Panc1 (cell line): ENCODE measurements around the gene ABI3BP. TPM values are rescaled to one million over a fixed set of nuclear protein-coding genes. Genes with fewer than 3 reads are reported as not detected.

ENCODE experiments used
- ATAC-seq: fragments of 200-7000 bp; cut with Tn5 transposase; 2 replicates; pipeline ENCODE4 v1.9.1; 2020; ENCODE audit warnings: mild to moderate bottlenecking, moderate library complexity
- BruUV-seq: library from RNA; stranded (reverse); fragments of 400-500 nt; replicated peaks from 2 replicates; lab custom pipeline; 2021; lab: Mats Ljungman, UMichigan
- CTCF ChIA-PET: fragments of 300-600 bp; sonication (Branson Sonifier 250); formaldehyde crosslinking; loops from one replicate; lab custom pipeline; 2022; ENCODE audit warnings: antibody characterized with exemption; lab: Charles Lee
- POLR2A ChIA-PET: fragments of 300-600 bp; sonication (Branson Sonifier 250); formaldehyde crosslinking; loops from one replicate; lab custom pipeline; 2022; ENCODE audit warnings: antibody characterized with exemption; lab: Charles Lee
- DNase-seq: peaks from one replicate; pipeline ENCODE4 v3.0.0-alpha.2; 2010; ENCODE audit warnings: low read depth, low spot score
- H3K27ac ChIP-seq: 2 replicates; pipeline ENCODE4 v1.5.1; 2011; ENCODE audit warnings: mild to moderate bottlenecking, low read length, inconsistent platforms
- H3K27me3 ChIP-seq: fragments of 200-500 bp; sonication (Bioruptor generic); 2 replicates; pipeline ENCODE4 v1.6.0; 2014; ENCODE audit warnings: low read length, inconsistent platforms; ENCODE audit not compliant: control insufficient read depth, insufficient read depth
- H3K36me3 ChIP-seq: fragments of 200-500 bp; sonication (Bioruptor generic); 2 replicates; pipeline ENCODE4 v1.5.1; 2014; ENCODE audit warnings: inconsistent platforms, mild to moderate bottlenecking, low read length, moderate library complexity; ENCODE audit not compliant: control insufficient read depth, insufficient read depth
- H3K4me1 ChIP-seq: 2 replicates; pipeline ENCODE4 v1.5.1; 2011; ENCODE audit warnings: inconsistent platforms, mild to moderate bottlenecking, low read length, moderate library complexity; ENCODE audit not compliant: control insufficient read depth, insufficient read depth
- H3K4me3 ChIP-seq, 2 experiments: 2 replicates each; pipeline ENCODE4 v1.5.1; 2011 to 2012; ENCODE audit warnings: low read depth in 2 of 2, low read length in 2 of 2, mild to moderate bottlenecking in 2 of 2, inconsistent platforms in 1 of 2, moderate library complexity in 1 of 2
- H3K9me3 ChIP-seq: fragments of 200-500 bp; sonication (Bioruptor generic); 2 replicates; pipeline ENCODE4 v1.5.1; 2014; ENCODE audit warnings: low read depth, mild to moderate bottlenecking, inconsistent platforms, low read length, moderate library complexity; ENCODE audit not compliant: control insufficient read depth, insufficient read depth
- CTCF ChIP-seq: fragments of 450-650 bp; IDR thresholded peaks from 2 replicates; pipeline ENCODE4 v1.5.1; 2017; ENCODE audit warnings: mild to moderate bottlenecking
- POLR2AphosphoS5 ChIP-seq: IDR thresholded peaks from 2 replicates; pipeline ENCODE4 v1.6.1; 2012; ENCODE audit warnings: mild to moderate bottlenecking, low read depth, low read length, moderate library complexity
- REST ChIP-seq, 2 experiments: IDR thresholded peaks; 2 replicates each; pipeline ENCODE4 v1.6.1; 2011 to 2012; ENCODE audit warnings: low read depth in 2 of 2, control low read depth in 1 of 2, low read length in 1 of 2, mild to moderate bottlenecking in 1 of 2, moderate library complexity in 1 of 2; ENCODE audit not compliant: insufficient read depth in 1 of 2
- SIN3A ChIP-seq: IDR thresholded peaks from 2 replicates; pipeline ENCODE4 v1.6.1; 2012; ENCODE audit warnings: low read depth, mild to moderate bottlenecking, low read length, moderate library complexity, borderline replicate concordance; ENCODE audit not compliant: insufficient read depth
- TCF7L2 ChIP-seq: IDR thresholded peaks from 2 replicates; pipeline ENCODE4 v1.6.1; 2011; ENCODE audit warnings: mild to moderate bottlenecking, low read depth, low read length, inconsistent platforms
- in situ Hi-C: cut with HindIII; loops from 2 replicates; pipeline ENCODE4 v1.10.0; 2016; ENCODE audit warnings: low sequenced_read_pairs, low pct_unique_long_range_greater_than_20kb
- intact Hi-C: fragments of 100-400 bp; cut with micrococcal nuclease; formaldehyde crosslinking; loops from one replicate; pipeline ENCODE4 v1.10.0; 2022; ENCODE audit not compliant: unreplicated experiment
- total RNA-seq: library from RNA; stranded (reverse); gene quantifications from one replicate; pipeline ENCODE4 v1.2.1, GENCODE V29; 2021; ENCODE audit not compliant: unreplicated experiment

The ABI3BP gene
- total RNA-seq, 1 experiment from 2014 or later = 0.21 TPM

GRCh38 chr3:100992231-100993012 lies 799 bp downstream of the ABI3BP start:
- no TSS peak for BruUV-seq
- ATAC-seq (no peak), DNase-seq (no peak)
- intact Hi-C loops = no loop called here
- Histone ChIP-seq H3K9me3 (no peaks in the 10 kb centered on the region), H3K36me3 (no peaks in the 10 kb centered on the region), H3K4me3 (no peak overlapping the region), H3K4me1 (no peaks in the 10 kb centered on the region), H3K27me3 (no peaks in the 10 kb centered on the region; the same call in 1 of the 2 replicates), H3K27ac (no peak overlapping the region)
- TF ChIP-seq REST (IDR thresholded peaks at IDR 0.05; ENCODE audit: insufficient read depth in 1 of 2, low read depth in 2 of 2, low read length in 1 of 2) = no peak
- in situ Hi-C loops = no loop called here
- ChIA-PET CTCF (no interaction called here), POLR2A (interaction anchor here (0.6 kb wide), 1 partner anchor 188 kb away, joined by 5 read pairs; no protein-coding TSS in a partner anchor)

GRCh38 chr3:100988080-100988479 lies 5.1 kb downstream of the ABI3BP start:
- no peak for DNase-seq
- BruUV-seq = no TSS peak
- H3K27ac ChIP-seq = no peak overlapping the region
- in situ Hi-C loops = no loop called here
- TF ChIP-seq CTCF (no peak), REST (IDR thresholded peaks at IDR 0.05; ENCODE audit: insufficient read depth in 1 of 2, low read depth in 2 of 2, low read length in 1 of 2) (no peak), POLR2AphosphoS5 (no peak), TCF7L2 (no peak), SIN3A (no peak)
- ChIA-PET CTCF (no interaction called here), POLR2A (no interaction called here)
- no peaks in the 10 kb centered on the region for H3K27me3 ChIP-seq
- ATAC-seq = no peak
- no peak overlapping the region for H3K4me3 ChIP-seq
- no peaks in the 10 kb centered on the region for H3K36me3 ChIP-seq
- H3K9me3 ChIP-seq = no peaks in the 10 kb centered on the region
- no peaks in the 10 kb centered on the region for H3K4me1 ChIP-seq
- intact Hi-C loops = no loop called here
